ENCODE data around the gene MRPL32.

DNA sequence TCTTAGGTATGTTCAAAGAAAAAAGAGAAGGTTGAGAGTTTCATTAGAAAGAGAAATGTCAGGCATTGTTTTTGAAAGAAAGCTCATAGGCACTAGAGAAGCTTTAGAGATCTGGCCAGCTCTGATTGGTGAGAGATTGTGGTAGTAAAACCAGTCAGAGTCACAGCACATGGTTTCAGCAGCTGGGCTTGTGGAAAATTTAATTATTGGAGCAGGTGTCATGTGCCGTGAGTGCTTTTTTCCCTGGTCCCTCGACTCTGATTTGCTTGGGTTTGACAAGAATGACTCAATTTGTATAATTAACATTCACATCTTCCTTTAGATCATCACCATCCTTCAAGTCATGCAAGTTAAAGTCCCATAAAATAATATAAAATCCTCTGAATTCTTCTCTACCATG, 35.2 kb downstream of the MRPL32 start:
- TF ChIP-seq, protein P1, sequence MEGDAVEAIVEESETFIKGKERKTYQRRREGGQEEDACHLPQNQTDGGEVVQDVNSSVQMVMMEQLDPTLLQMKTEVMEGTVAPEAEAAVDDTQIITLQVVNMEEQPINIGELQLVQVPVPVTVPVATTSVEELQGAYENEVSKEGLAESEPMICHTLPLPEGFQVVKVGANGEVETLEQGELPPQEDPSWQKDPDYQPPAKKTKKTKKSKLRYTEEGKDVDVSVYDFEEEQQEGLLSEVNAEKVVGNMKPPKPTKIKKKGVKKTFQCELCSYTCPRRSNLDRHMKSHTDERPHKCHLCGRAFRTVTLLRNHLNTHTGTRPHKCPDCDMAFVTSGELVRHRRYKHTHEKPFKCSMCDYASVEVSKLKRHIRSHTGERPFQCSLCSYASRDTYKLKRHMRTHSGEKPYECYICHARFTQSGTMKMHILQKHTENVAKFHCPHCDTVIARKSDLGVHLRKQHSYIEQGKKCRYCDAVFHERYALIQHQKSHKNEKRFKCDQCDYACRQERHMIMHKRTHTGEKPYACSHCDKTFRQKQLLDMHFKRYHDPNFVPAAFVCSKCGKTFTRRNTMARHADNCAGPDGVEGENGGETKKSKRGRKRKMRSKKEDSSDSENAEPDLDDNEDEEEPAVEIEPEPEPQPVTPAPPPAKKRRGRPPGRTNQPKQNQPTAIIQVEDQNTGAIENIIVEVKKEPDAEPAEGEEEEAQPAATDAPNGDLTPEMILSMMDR (IDR thresholded peaks at IDR 0.05; ENCODE audit: insufficient read depth, low read depth, low read length), result no peak
- TF ChIP-seq EZH2 (IDR thresholded peaks at IDR 0.05; ENCODE audit: insufficient read depth, low read length), result no peak

All from astrocyte (in vitro differentiated cells and primary cell).